GM18502 (cell line): Measurements from ENCODE around the gene ARPC1B.
"Not testable (repeated sequence)": the region's sequence is repeated elsewhere in the genome, so short reads cannot be mapped to it uniquely, and the experiment has no call there.

Experiments used
- ATAC-seq: cut with Tn5 transposase; IDR thresholded peaks from one replicate; pipeline ENCODE4 v1.9.1; 2021; ENCODE audit warnings: mild to moderate bottlenecking; ENCODE audit not compliant: unreplicated experiment, poor library complexity

Gene ARPC1B

GRCh38 chr7:99366646-99367045, 7.9 kb upstream of the ARPC1B start:
- ATAC-seq, result no peak

GRCh38 chr7:99368750-99369389, 5.7 kb upstream of the ARPC1B start:
- no peak for ATAC-seq

- ATAC-seq, result no peak
Measured at GRCh38 chr7:99369767-99370391, 4.7 kb upstream of the ARPC1B start.

DNA sequence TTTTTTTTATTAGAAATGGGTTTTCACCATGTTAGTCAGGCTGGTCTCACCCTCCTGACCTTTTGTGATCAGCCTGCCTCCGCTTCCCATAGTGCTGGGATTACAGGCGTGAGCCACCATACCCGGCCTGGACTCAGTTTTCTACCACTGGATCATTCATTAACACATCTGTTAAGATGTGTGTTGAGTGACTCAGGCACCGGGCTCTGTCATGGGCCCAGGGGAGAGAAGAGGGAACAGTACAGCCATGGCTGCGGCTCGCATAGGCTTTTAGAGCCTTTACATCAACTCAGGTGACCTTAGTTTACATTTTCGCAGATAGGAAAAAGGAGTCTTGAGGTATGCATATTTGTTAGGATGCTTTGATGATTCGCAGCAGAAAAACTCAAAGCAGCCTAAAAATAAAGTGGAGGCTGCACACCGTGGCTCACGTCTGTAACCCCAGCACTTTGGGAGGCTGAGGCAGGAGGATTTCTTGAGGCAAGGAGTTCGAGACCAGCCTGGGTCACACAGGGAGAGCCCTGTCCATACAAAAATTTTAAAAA, 3.1 kb upstream of the ARPC1B start:
- ATAC-seq, result no peak

DNA sequence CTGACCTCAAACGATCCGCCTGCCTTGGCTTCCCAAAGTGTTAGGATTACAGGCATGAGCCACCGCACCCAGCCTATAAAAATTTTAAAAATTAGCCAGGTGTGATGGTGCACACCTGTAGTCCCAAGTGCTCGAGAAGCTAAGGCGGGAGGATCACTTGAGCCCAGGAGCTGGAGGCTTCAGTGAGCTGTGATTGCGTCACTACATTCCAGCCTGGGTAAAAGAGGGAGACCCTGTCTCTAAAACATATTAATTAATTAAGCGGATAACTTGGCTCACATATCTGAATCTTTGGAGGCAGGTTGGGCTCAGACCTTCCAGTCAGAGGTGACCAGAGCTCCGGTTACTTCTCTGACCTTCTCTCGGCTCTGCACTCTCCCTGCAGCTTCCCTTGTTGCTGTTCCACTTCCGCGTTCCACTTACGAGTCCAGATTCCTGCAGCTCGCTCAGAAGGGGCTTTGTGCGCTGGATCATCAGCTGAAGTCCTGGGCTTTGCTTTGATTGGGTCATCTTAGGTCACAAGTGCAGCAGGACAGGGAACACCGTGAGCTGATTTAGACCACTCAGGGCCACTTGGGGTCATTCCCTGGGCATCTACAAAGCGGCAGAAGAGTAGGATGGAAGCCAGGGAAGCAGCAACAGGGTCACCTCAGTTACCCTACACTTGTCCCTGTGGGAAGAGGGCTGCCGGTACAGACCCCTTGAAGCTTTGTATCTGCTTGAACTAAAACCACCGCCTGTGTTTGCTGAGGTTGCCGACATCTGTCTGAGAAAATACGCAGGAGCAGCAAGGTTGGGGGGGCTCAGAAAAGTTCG, 2.0 kb upstream of the ARPC1B start:
- ATAC-seq, result no peak

GRCh38 chr7:99373091-99374066, 1.2 kb upstream of the ARPC1B start:
- no peak for ATAC-seq

DNA sequence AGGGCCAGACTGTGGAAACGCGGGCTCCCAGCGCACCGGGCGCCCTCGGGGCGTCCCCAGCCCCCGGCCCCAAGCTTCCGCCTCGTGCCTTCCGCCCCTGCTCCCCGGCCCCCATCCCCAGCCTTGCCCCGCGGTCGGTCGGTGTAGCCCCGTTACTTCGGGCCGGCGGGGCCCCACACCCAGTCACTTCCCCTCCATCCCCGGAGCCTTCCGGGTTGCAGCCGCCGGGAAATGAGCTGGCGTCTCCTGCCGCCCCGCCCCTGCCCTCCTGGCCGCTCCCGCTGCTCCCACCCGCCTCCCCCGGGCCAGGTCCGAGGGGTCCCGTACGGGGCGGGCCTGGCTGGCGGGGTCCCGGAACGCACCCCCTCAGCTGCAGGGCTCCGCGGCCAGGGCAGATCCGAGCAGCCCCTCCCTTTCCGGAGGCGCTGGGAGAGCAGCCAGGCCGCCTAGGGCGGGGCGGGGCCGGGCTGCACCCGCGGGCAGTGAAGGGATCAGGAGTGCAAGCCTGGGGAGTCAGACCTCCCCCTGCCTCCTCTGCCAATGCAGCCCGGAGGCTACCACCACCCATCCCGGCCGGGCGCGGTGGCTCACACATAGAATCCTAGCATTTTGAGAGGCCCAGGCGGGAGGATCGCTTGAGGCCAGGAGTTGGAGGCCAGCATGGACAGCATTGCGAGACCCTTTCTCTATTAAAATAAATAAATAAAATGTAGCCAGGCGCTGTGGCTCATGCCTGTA, 709 bp downstream of the ARPC1B start:
- peak; percentile 48 for ATAC-seq

GRCh38 chr7:99379043-99379577, 4.6 kb downstream of the ARPC1B start:
- peak; percentile 24 for ATAC-seq

DNA sequence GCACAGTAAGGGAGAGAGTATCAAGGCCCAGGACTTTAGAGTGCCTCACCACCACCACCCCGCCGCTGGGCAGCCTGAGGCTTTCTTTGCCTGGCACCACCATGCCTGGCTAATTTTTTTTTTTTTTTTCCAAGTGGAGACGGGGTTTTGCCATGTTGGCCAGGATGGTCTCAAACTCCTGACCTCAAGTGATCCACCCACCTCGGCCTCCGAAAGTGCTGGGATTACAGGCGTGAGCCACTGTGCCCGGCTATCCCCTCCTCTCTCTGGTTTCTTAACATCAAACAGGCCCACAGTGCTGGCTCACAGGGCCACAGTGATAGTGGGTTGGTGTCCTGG, 5.1 kb downstream of the ARPC1B start:
- ATAC-seq, result not testable (repeated sequence)

DNA sequence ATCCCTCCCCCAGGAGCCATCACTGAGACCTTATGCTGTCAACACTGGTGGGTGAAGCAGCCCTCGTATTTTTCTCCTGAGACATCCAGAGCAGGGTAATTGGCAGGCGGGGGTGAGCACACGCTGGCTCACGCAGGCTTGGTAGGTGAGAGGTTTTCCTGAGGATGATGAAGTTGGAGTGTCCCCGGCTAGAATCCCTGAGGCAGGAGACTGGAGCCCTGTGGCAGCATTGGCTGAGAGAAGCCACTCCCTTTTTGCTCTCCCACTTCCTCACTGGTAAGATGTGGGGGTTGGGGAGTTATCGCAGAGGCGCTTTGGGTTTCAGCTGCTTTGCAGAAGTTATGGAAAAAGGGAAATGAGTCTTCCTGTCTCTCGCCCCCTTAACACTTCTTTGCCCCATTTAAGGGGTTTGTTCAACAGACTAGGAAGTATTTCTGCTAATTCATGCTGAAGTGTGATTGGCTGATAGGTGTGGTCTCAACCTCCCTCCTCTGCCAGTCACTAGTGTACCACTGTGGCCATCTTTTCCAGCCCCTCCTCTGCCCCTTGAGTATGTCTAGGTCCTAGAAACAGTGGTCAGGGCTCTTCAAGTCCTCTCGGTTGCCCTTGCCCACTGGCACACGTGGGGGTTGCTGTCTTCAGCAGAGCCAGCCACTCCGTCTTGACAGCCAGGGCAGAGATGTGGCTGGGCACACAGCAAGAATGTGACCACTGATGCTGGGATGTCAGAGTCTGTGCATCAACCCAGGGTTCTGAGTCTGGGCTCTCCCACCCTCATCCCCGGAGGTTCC, 5.7 kb downstream of the ARPC1B start:
- peak; percentile 39 for ATAC-seq

DNA sequence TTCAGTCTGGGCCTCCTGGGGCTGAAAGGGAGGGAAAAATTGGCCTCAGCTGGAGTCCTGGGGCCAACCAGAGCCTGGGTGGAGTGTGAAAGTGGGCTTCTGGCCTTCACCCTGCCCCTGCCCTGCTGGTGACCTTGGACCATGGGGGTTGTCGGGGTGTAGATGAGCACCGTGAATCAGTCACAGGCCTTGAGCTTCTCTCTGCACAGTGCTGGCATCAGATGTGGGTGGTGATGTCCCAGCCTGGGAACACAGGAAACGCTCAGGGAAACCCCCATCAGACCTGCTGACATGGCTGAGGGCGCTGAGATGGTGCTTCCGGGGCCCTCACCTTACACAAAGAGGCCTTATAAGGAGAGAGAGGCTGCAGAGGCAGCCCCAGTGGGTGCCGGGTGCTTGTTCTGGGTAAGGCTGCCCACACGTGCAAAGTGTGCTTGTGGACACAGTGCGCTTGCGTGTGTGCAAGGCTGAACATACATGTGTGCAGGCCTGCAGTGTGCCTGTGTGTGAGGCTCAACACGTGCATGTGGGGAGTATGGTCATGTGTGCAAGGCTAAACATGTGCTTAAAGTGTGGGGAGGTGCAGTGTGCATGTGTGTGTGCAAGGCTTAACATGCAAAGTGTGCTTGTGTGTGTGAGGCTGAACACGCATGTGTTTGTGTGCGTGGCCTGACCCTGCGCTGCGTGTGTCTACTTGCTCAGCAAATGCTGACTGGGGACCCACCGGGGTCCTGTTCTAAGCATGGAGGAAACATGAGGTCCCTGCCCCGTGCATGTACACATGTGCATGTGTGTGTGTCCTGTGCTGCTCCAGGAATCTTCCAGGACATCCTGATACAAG, 6.5 kb downstream of the ARPC1B start:
- peak; percentile 84 for ATAC-seq

- no peak for ATAC-seq
Measured at GRCh38 chr7:99381664-99382075, 7.1 kb downstream of the ARPC1B start.

- ATAC-seq, result no peak
Measured at GRCh38 chr7:99383203-99383602, 8.7 kb downstream of the ARPC1B start.

DNA sequence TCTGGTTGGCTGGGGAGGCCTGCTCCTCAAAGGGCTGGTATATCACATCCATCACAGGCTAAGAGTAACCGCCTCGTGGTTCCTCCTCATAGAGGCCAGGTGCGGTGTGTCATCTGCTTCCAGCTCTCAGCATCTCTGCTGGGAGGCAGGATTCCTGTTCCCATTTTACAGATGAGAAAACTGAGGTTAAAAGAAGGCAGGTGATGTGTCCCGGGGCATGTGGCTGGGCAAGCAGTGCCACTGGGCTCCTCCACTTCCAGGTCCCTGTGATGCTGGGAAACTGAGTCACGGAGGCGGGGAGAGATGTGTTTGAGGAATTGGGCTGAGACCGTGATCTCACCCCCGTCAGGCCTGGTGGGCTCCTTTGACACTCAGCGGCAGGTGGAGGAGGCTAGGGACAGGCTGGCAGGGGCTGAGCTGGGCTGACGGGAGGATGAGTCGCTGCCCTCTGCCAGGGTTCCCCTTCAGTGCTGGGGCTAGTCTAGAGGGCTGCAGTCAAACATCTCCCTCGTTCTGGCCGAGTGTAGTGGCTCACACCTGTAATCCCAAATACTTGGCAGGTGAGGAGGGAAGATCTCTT, 9.4 kb downstream of the ARPC1B start:
- no peak for ATAC-seq

DNA sequence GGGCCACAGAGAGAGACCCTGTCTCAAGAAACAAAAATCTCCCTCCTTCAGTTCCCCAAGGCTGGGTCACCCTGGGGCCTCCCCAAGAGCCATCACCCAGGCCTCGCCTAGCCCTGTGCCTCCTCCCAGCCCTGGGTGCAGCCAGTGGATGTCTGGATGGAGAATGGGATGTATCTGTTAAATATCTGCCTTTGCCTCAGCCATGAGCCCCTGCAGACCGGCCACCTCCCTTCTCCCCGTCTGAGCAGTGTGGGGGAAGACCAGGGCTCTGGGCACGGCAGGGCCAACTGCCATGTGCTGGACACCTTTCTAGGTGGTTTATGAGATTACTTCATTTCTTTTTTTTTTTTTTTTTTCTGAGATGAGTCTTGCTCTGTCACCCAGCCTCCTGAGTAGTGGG, 10.0 kb downstream of the ARPC1B start:
- no peak for ATAC-seq

GRCh38 chr7:99385564-99385963, 11.0 kb downstream of the ARPC1B start:
- no peak for ATAC-seq

DNA sequence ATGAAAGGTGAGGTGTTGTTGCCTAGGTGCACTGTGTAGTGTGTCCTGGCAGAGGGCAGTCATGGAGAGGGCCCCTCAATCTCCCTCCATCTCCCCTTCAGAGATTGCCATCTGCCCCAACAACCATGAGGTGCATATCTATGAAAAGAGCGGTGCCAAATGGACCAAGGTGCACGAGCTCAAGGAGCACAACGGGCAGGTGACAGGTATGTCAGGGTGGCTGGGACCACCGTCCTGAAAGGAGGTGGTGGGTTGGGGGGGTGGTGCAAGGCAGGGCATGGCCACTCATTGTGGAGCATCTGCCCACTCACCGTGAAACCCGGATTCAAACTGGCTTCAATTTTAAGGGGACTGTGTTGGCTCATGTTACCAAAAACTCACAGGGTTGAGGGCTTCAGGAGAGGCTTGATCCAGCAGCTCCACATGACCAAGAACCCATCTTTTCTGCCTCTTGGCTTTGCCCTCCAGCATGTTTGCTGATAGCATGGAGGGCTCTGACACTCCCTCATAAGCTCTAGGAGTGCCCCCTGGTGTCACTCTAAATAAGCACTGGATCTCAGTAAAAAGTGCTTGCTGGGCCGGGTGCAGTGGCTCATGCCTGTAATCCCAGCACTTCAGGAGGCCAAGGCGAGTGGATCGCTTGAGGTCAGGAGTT, 12.2 kb downstream of the ARPC1B start:
- no peak for ATAC-seq
